SH-SY5Y (cell line): ENCODE measurements around the gene DNAJC15.

ENCODE experiments used
- GATA2 ChIP-seq: IDR thresholded peaks from 2 replicates; pipeline ENCODE4 v1.6.1; 2011; ENCODE audit warnings: mild to moderate bottlenecking, low read depth, low read length
- GATA3 ChIP-seq: IDR thresholded peaks from 2 replicates; pipeline ENCODE4 v1.6.1; 2011; ENCODE audit warnings: low read depth, mild to moderate bottlenecking, low read length, moderate library complexity

DNA sequence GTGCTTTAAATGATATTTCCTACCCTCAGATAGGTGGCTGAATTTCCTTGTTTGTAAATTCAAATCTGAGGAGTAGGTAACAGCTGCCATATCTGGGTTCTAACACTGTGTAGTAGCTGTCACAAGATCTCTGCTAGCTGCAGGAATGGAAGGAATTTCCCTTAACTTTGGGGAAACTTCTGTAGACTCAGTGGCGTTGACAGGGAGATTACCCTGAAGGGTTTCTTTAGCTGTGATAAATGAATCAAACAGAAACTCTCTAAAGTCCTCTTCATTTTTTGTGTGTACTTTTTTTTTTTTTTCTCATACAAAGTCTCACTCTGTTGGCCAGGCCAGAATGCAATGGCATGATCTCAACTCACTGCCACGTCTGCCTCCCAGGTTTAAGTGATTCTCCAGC lies 26.0 kb upstream of the DNAJC15 start:
- TF ChIP-seq GATA2: no peak
- no peak for TF ChIP-seq GATA3
